Measurements from ENCODE around the gene OR6P1. TPM values are rescaled to one million over a fixed set of nuclear protein-coding genes. Genes with fewer than 3 reads are reported as not detected.

Gene OR6P1
- total and polyA plus RNA-seq, 2 of the 8 experiments (the other 6 are each of a cell fraction or from before 2014, with no cell fraction given) = not detected

DNA sequence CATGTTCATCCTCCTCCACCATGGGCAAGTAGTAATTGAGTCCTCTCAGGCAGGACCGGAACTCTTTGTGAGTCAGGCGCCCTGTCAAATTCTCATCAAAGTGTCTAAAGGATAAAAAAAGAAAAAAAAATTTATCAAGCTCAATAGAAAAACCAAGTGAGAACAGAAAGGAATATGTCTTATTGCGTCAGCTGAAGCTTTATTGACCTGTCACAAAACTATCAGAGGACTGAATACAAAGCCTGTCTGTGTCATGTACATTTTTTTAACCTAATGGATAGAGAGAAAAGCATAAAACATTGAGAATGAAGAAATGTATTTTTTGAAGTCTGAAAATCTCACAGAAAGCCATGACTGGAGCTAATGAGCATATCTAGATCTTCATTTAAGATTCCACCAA is 43.4 kb upstream of the OR6P1 start:
- H3K79me2 ChIP-seq (ENCODE audit: control insufficient read depth in 1 of 2, insufficient read depth in 2 of 2, low read length in 2 of 2) = no peaks in the 10 kb centered on the region
- WGBS, 2 experiments (ENCODE audit: extremely low coverage in 1 of 2, insufficient coverage in 1 of 2, insufficient read length in 1 of 2, insufficient replicate concordance in 2 of 2, low coverage in 1 of 2, low lambda C conversion rate in 2 of 2, missing lambda C conversion rate in 1 of 2) = 91% methylated on average over 3 of the region's 3 CpGs; no CpG with 5 or more reads in 1 of the 2 experiments
- H2AFZ ChIP-seq (ENCODE audit: low read length) = no peak overlapping the region
- H4K91ac ChIP-seq (replicated peaks; ENCODE audit: insufficient read length, low read length) = no peak overlapping the region
- no peak for TF ChIP-seq SIRT6 (IDR thresholded peaks at IDR 0.05; ENCODE audit: low read length)
- H3K9me3 ChIP-seq (ENCODE audit: insufficient read depth in 2 of 2, low read depth in 1 of 2, low read length in 1 of 2) = no peaks in the 10 kb centered on the region
- H3K4ac ChIP-seq (replicated peaks; ENCODE audit: insufficient read length, low read depth, low read length) = no peak overlapping the region
- H2BK5ac ChIP-seq (ENCODE audit: low read depth, low read length) = no peak overlapping the region
- no peaks in the 10 kb centered on the region for H3K27me3 ChIP-seq (replicated peaks in 1 of 4; ENCODE audit: control insufficient read depth in 3 of 4, extremely low read depth in 1 of 4, insufficient read depth in 3 of 4, low read length in 3 of 4)
- H3K27ac ChIP-seq (ENCODE audit: low read depth, low read length) = no peak overlapping the region
- no peak overlapping the region for H2AK5ac ChIP-seq (ENCODE audit: low read depth, low read length)
- no peak overlapping the region for H3K4me3 ChIP-seq (ENCODE audit: extremely low read depth in 1 of 4, insufficient read depth in 2 of 4, low read depth in 3 of 4, low read length in 4 of 4)
- H3K14ac ChIP-seq (ENCODE audit: insufficient read length) = no peak overlapping the region
- H3K18ac ChIP-seq (ENCODE audit: extremely low read depth, low read length) = no peak overlapping the region
- no peak overlapping the region for H2BK20ac ChIP-seq (ENCODE audit: low read length)
- no peak overlapping the region for H3K4me2 ChIP-seq (ENCODE audit: insufficient read depth in 1 of 2, low read depth in 2 of 2, low read length in 2 of 2)
- no peak overlapping the region for H4K8ac ChIP-seq (ENCODE audit: extremely low read depth, insufficient read depth, low read length)
- H3K56ac ChIP-seq (replicated peaks; ENCODE audit: insufficient read length, low read depth, low read length) = no peak overlapping the region
- no peak overlapping the region for H2BK12ac ChIP-seq (ENCODE audit: low read depth, low read length)
- no peaks in the 10 kb centered on the region for H3K79me1 ChIP-seq (ENCODE audit: low read depth, low read length)
- H2BK120ac ChIP-seq (replicated peaks; ENCODE audit: low read depth, low read length) = no peak overlapping the region
- H4K20me1 ChIP-seq (replicated peaks in 1 of 2; ENCODE audit: control insufficient read depth in 1 of 2, insufficient read depth in 2 of 2, low read length in 2 of 2) = no peaks in the 10 kb centered on the region
- H3K23ac ChIP-seq (ENCODE audit: insufficient read length) = no peak overlapping the region
- H4K5ac ChIP-seq (ENCODE audit: insufficient read length, low read depth, low read length) = no peak overlapping the region
- H3K9ac ChIP-seq (replicated peaks in 1 of 4; ENCODE audit: extremely low read depth in 1 of 4, low read depth in 3 of 4, low read length in 3 of 4) = no peak overlapping the region
- H3K23me2 ChIP-seq (ENCODE audit: low read depth, low read length) = no peaks in the 10 kb centered on the region; the same call in 1 of the 2 replicates
- POLR2A ChIA-PET (ENCODE audit: partially characterized antibody) = no interaction called here
- CTCF ChIA-PET (ENCODE audit: partially characterized antibody) = interaction anchor here (0.6 to 1.4 kb wide), 3 partner anchors 17 to 1132 kb away, joined by 3 read pairs; no protein-coding TSS in a partner anchor
- no peaks in the 10 kb centered on the region for H3K36me3 ChIP-seq (ENCODE audit: control insufficient read depth in 2 of 4, insufficient read depth in 4 of 4, low read length in 3 of 4)
- DNase-seq (ENCODE audit: low read depth in 1 of 2, low spot score in 2 of 2) (no peak), FAIRE-seq (no peak)
- H3K4me1 ChIP-seq (replicated peaks in 1 of 4; ENCODE audit: control insufficient read depth in 3 of 4, insufficient read depth in 4 of 4, low read length in 3 of 4) = no peaks in the 10 kb centered on the region
- H2BK15ac ChIP-seq (ENCODE audit: low read length) = no peak overlapping the region
